B cell (primary cell): ENCODE measurements around the gene GRN. TPM values are rescaled to one million over a fixed set of nuclear protein-coding genes. Genes with fewer than 3 reads are reported as not detected.

Experiments
- ATAC-seq: fragments of 200-7000 bp; cut with Tn5 transposase; one replicate; pipeline ENCODE4 v1.10.0; 2021; ENCODE audit warnings: low read depth, mild to moderate bottlenecking, moderate number of reproducible peaks, moderate library complexity
- CTCF ChIA-PET: fragments of 350-600 bp; sonication (Branson Sonifier 250); formaldehyde crosslinking; loops from one replicate; lab custom pipeline; 2021; ENCODE audit warnings: antibody characterized with exemption, inconsistent platforms; lab: Charles Lee
- POLR2A ChIA-PET: fragments of 350-600 bp; sonication (Branson Sonifier 250); formaldehyde crosslinking; loops from one replicate; lab custom pipeline; 2021; ENCODE audit warnings: antibody characterized with exemption; lab: Charles Lee
- DNase-seq: peaks from one replicate; pipeline ENCODE4 v3.0.0; 2013
- H2AFZ ChIP-seq: 2 replicates; pipeline ENCODE4 v1.6.1; 2012; ENCODE audit warnings: mild to moderate bottlenecking, low read depth, low read length; ENCODE audit not compliant: insufficient read depth, poor library complexity, severe bottlenecking
- H3K27ac ChIP-seq, 2 donors: 1 replicate in 1 of 2; 2 replicates in 1 of 2; pipeline ENCODE4 v1.5.1; 2012 to 2013; ENCODE audit warnings: low read length in 2 of 2, mild to moderate bottlenecking in 2 of 2, moderate library complexity in 1 of 2
- H3K27me3 ChIP-seq, 4 experiments: fragments of 200-600 bp in 1 of 4; sonication (generic) in 1 of 4; replicated peaks in 1 of 4; 1 replicate in 2 of 4; 2 replicates in 2 of 4; pipeline versions ENCODE4 v1.6.1 to v1.7.0; 2013 to 2016; ENCODE audit warnings: low read length in 3 of 4, mild to moderate bottlenecking in 2 of 4, mixed read lengths in 1 of 4, moderate library complexity in 1 of 4; ENCODE audit not compliant: insufficient read depth in 4 of 4, control insufficient read depth in 3 of 4; ENCODE audit errors: control extremely low read depth in 1 of 4
- H3K36me3 ChIP-seq, 2 experiments: replicated peaks in 1 of 2; 1 replicate in 1 of 2; 2 replicates in 1 of 2; pipeline versions ENCODE4 v1.6.1 to v1.7.1; 2013; ENCODE audit warnings: low read length in 1 of 2; ENCODE audit not compliant: insufficient read depth in 2 of 2, control insufficient read depth in 1 of 2; ENCODE audit errors: control extremely low read depth in 1 of 2, extremely low read depth in 1 of 2
- H3K4me1 ChIP-seq, 2 donors: fragments of 200-600 bp in 1 of 2; sonication (generic) in 1 of 2; 1 replicate in 1 of 2; 2 replicates in 1 of 2; pipeline versions ENCODE4 v1.5.1 to v1.6.1; 2013 to 2017; ENCODE audit warnings: low read length in 2 of 2; ENCODE audit not compliant: control insufficient read depth in 2 of 2, insufficient read depth in 2 of 2
- H3K4me2 ChIP-seq: replicated peaks from 2 replicates; pipeline ENCODE3; 2012; ENCODE audit warnings: mild to moderate bottlenecking, low read depth, low read length; ENCODE audit not compliant: poor library complexity, severe bottlenecking
- H3K4me3 ChIP-seq, 5 experiments: fragments of 200-600 bp in 1 of 5; sonication (generic) in 1 of 5; 1 replicate in 3 of 5; 2 replicates in 2 of 5; pipeline versions ENCODE4 v1.5.1 to v1.7.0; 2011 to 2016; ENCODE audit warnings: low read length in 4 of 5, mild to moderate bottlenecking in 4 of 5, low read depth in 2 of 5, control low read depth in 1 of 5, moderate library complexity in 1 of 5; ENCODE audit not compliant: insufficient read depth in 1 of 5; ENCODE audit errors: control extremely low read depth in 1 of 5, extremely low read depth in 1 of 5
- H3K79me2 ChIP-seq: fragments of 200-600 bp; sonication (generic); one replicate; pipeline ENCODE4 v1.6.0; 2016; ENCODE audit warnings: low read length; ENCODE audit not compliant: control insufficient read depth, insufficient read depth
- H3K9ac ChIP-seq: fragments of 200-600 bp; sonication (generic); 2 replicates; pipeline ENCODE4 v1.6.1; 2017; ENCODE audit warnings: mild to moderate bottlenecking, low read length, moderate library complexity
- H3K9me3 ChIP-seq, 3 donors: one replicate each; pipeline versions ENCODE4 v1.6.1 to v1.7.1; 2013; ENCODE audit warnings: low read length in 2 of 3; ENCODE audit not compliant: control insufficient read depth in 2 of 3, insufficient read depth in 1 of 3; ENCODE audit errors: control extremely low read depth in 1 of 3
- H4K20me1 ChIP-seq: 2 replicates; pipeline ENCODE4 v1.6.0; 2012; ENCODE audit warnings: mild to moderate bottlenecking, low read length; ENCODE audit not compliant: insufficient read depth, control insufficient read depth, poor library complexity, severe bottlenecking
- H3K27ac Mint-ChIP-seq: one replicate; pipeline ENCODE4 v1.8.0; 2021; ENCODE audit warnings: mixed read lengths
- H3K27me3 Mint-ChIP-seq: one replicate; pipeline ENCODE4 v1.8.0; 2021; ENCODE audit warnings: mixed read lengths
- H3K4me1 Mint-ChIP-seq: one replicate; pipeline ENCODE4 v1.8.0; 2021; ENCODE audit warnings: mixed read lengths
- H3K4me3 Mint-ChIP-seq: one replicate; pipeline ENCODE4 v1.8.0; 2021; ENCODE audit warnings: mixed read lengths
- H3K9me3 Mint-ChIP-seq: one replicate; pipeline ENCODE4 v1.8.0; 2022; ENCODE audit warnings: mixed read lengths; ENCODE audit not compliant: insufficient read depth
- CTCF ChIP-seq: fragments of 200-600 bp; IDR thresholded peaks from one replicate; pipeline ENCODE4 v1.8.0; 2022; ENCODE audit warnings: antibody characterized with exemption, mild to moderate bottlenecking
- EZH2 ChIP-seq: IDR thresholded peaks from 2 replicates; pipeline ENCODE4 v1.6.1; 2012; ENCODE audit warnings: borderline replicate concordance, low read depth, mild to moderate bottlenecking, moderate library complexity, low read length; ENCODE audit not compliant: insufficient read depth, poor library complexity, severe bottlenecking
- WGBS: methylation state at CpG from one replicate; pipeline ENCODE4 v1.1.5; 2013; ENCODE audit warnings: missing lambda C conversion rate; ENCODE audit not compliant: insufficient coverage; 5-methylcytosine and 5-hydroxymethylcytosine counted together
- intact Hi-C: fragments of 100-400 bp; cut with micrococcal nuclease; formaldehyde crosslinking; loops from one replicate; pipeline ENCODE4 v1.10.0; 2022
- polyA plus RNA-seq: library from polyadenylated mRNA; depleted of rRNA; stranded (reverse); fragments of >200 nt; gene quantifications from 2 replicates; pipeline ENCODE4 v1.2.3, GENCODE V29; 2012
- total RNA-seq, 2 donors: library from RNA; stranded (reverse); fragments of 120-200 nt in 1 of 2; gene quantifications; 1 replicate in 1 of 2; 2 replicates in 1 of 2; pipeline versions ENCODE4 v1.2.3 to v1.2.4, GENCODE V29; 2013 to 2022

GRN gene
- total and polyA plus RNA-seq, 2 donors (not counting 1 experiment from before 2014, with no cell fraction given) = 187 to 226 TPM

- intact Hi-C loops = loop anchor here (1.0 kb wide), 2 partner anchors 9 to 18 kb away; partner anchors contain the start of gene GRN
- peak overlapping the region; percentile 81 for H3K4me3 Mint-ChIP-seq
- H3K27me3 Mint-ChIP-seq = peaks cover 36% of the 10 kb centered on the region
- H3K9me3 Mint-ChIP-seq = no peaks in the 10 kb centered on the region
- H3K79me2 ChIP-seq = no peaks in the 10 kb centered on the region
- peak overlapping the region; percentile 69 for H3K9ac ChIP-seq
- no peak overlapping the region for H3K27ac ChIP-seq
- ChIA-PET CTCF (interaction anchor here (1.0 to 6.2 kb wide), 16 partner anchors 9 to 240 kb away, joined by 3 to 52 read pairs (median 4); partner anchors contain the start of genes GRN, HDAC5 and TMUB2), POLR2A (interaction anchor here (0.6 to 1.1 kb wide), 5 partner anchors 12 to 33 kb away, joined by 3 to 5 read pairs (median 3); partner anchors contain the start of gene GRN)
- peak overlapping the region; percentile 100 for H3K4me2 ChIP-seq
- H3K4me1 ChIP-seq = peaks cover 10 to 20% of the 10 kb centered on the region in 2 donors
- ATAC-seq (peak; percentile 18), DNase-seq (peak; percentile 39)
- WGBS = under 1% methylated on average over 37 of the region's 45 CpGs
- TF ChIP-seq CTCF (no peak), EZH2 (no peak)
- H3K9me3 ChIP-seq = no peaks in the 10 kb centered on the region
- H3K4me1 Mint-ChIP-seq = peaks cover 11% of the 10 kb centered on the region
- peak overlapping the region; percentile 79 for H2AFZ ChIP-seq
- no peak overlapping the region for H3K27ac Mint-ChIP-seq
- peak overlapping the region in 4 of 5 experiments; percentile 29 to 70 (median 56) for H3K4me3 ChIP-seq
- no peaks in the 10 kb centered on the region for H3K36me3 ChIP-seq
- H4K20me1 ChIP-seq = no peaks in the 10 kb centered on the region
- peaks cover 0 to 35% (median 13%) of the 10 kb centered on the region in 4 experiments for H3K27me3 ChIP-seq
These were observed 18.0 kb downstream of the GRN start for GRCh38 chr17:44362949-44363612.
